Trophoblast cell (in vitro differentiated cells and primary cell): ENCODE measurements around the gene CDC42EP1.

Source experiments
- DNase-seq, 2 donors: peaks; one replicate each; pipeline ENCODE4 v3.0.0-alpha.2; 2016
- H2AFZ ChIP-seq: 2 replicates; pipeline ENCODE4 v1.6.1; 2013; ENCODE audit warnings: low read length, moderate library complexity, mild to moderate bottlenecking; ENCODE audit not compliant: insufficient read depth, poor library complexity
- H2AK5ac ChIP-seq: 2 replicates; pipeline ENCODE4 v1.6.1; 2013; ENCODE audit warnings: mild to moderate bottlenecking, low read length
- H2BK120ac ChIP-seq: 2 replicates; pipeline ENCODE4 v1.6.1; 2013; ENCODE audit warnings: low read length, mild to moderate bottlenecking, moderate library complexity; ENCODE audit not compliant: insufficient read depth, poor library complexity
- H2BK12ac ChIP-seq: 2 replicates; pipeline ENCODE4 v1.6.1; 2013; ENCODE audit warnings: mild to moderate bottlenecking, low read length, moderate library complexity
- H2BK5ac ChIP-seq: 2 replicates; pipeline ENCODE4 v1.6.1; 2013; ENCODE audit warnings: low read length, low read depth, moderate library complexity, mild to moderate bottlenecking; ENCODE audit not compliant: poor library complexity
- H3K14ac ChIP-seq: 2 replicates; pipeline ENCODE4 v1.6.1; 2013; ENCODE audit warnings: mild to moderate bottlenecking, low read length
- H3K18ac ChIP-seq: 2 replicates; pipeline ENCODE4 v1.6.1; 2013; ENCODE audit warnings: mild to moderate bottlenecking, low read length
- H3K23ac ChIP-seq: 2 replicates; pipeline ENCODE4 v1.6.1; 2013; ENCODE audit warnings: low read length
- H3K27ac ChIP-seq: 2 replicates; pipeline ENCODE4 v1.5.1; 2013; ENCODE audit warnings: low read depth, mild to moderate bottlenecking, inconsistent platforms, low read length, moderate library complexity
- H3K27me3 ChIP-seq: 2 replicates; pipeline ENCODE4 v1.6.1; 2013; ENCODE audit warnings: inconsistent platforms, mild to moderate bottlenecking, low read length, moderate library complexity; ENCODE audit not compliant: insufficient read depth
- H3K36me3 ChIP-seq, 2 experiments: 1 replicate in 1 of 2; 2 replicates in 1 of 2; pipeline ENCODE4 v1.6.1; 2013; ENCODE audit warnings: low read length in 2 of 2, mild to moderate bottlenecking in 2 of 2, moderate library complexity in 1 of 2; ENCODE audit not compliant: insufficient read depth in 2 of 2, control insufficient read depth in 1 of 2
- H3K4ac ChIP-seq: 2 replicates; pipeline ENCODE4 v1.6.1; 2013; ENCODE audit warnings: low read depth, mild to moderate bottlenecking, low read length, moderate library complexity
- H3K4me1 ChIP-seq, 2 experiments: 1 replicate in 1 of 2; 2 replicates in 1 of 2; pipeline ENCODE4 v1.6.1; 2013; ENCODE audit warnings: low read length in 2 of 2, mild to moderate bottlenecking in 2 of 2, moderate library complexity in 1 of 2; ENCODE audit not compliant: insufficient read depth in 2 of 2, control insufficient read depth in 1 of 2
- H3K4me2 ChIP-seq: 2 replicates; pipeline ENCODE4 v1.6.1; 2013; ENCODE audit warnings: inconsistent platforms, mild to moderate bottlenecking, low read length, moderate library complexity
- H3K4me3 ChIP-seq: 2 replicates; pipeline ENCODE4 v1.5.1; 2013; ENCODE audit warnings: mild to moderate bottlenecking, low read depth, low read length, inconsistent platforms
- H3K79me1 ChIP-seq: one replicate; pipeline ENCODE4 v1.6.1; 2013; ENCODE audit warnings: low read length
- H3K79me2 ChIP-seq: 2 replicates; pipeline ENCODE4 v1.6.1; 2013; ENCODE audit warnings: low read length, mild to moderate bottlenecking; ENCODE audit not compliant: control insufficient read depth, insufficient read depth, poor library complexity
- H3K9ac ChIP-seq: 2 replicates; pipeline ENCODE4 v1.6.1; 2013; ENCODE audit warnings: mild to moderate bottlenecking, low read length
- H3K9me3 ChIP-seq: 2 replicates; pipeline ENCODE4 v1.6.1; 2013; ENCODE audit warnings: low read depth, mild to moderate bottlenecking, control low read depth, inconsistent platforms, low read length; ENCODE audit not compliant: insufficient read depth
- H4K12ac ChIP-seq: 2 replicates; pipeline ENCODE4 v1.6.1; 2013; ENCODE audit warnings: low read depth, mild to moderate bottlenecking, low read length, moderate library complexity
- H4K8ac ChIP-seq: 2 replicates; pipeline ENCODE4 v1.6.1; 2013; ENCODE audit warnings: low read depth, mild to moderate bottlenecking, low read length, moderate library complexity
- H4K91ac ChIP-seq: one replicate; pipeline ENCODE4 v1.6.1; 2013; ENCODE audit warnings: low read depth, mild to moderate bottlenecking, low read length, moderate library complexity
- WGBS: extraction: QIAGEN DNeasy Blood & Tissue Kit; methylation state at CpG from one replicate; pipeline ENCODE4 v1.1.7; 2013; ENCODE audit warnings: missing lambda C conversion rate; ENCODE audit not compliant: insufficient read length, insufficient coverage; ENCODE audit errors: extremely low coverage; 5-methylcytosine and 5-hydroxymethylcytosine counted together

The CDC42EP1 gene

GRCh38 chr22:37520776-37521191, 39.5 kb upstream of the CDC42EP1 start:
- no peak overlapping the region for H2BK5ac ChIP-seq
- no peak overlapping the region for H2BK120ac ChIP-seq
- H4K8ac ChIP-seq: no peak overlapping the region
- H3K23ac ChIP-seq: no peak overlapping the region
- no peak overlapping the region for H3K4me3 ChIP-seq
- WGBS: no CpG with 5 or more reads among the region's 10 CpGs
- no peak overlapping the region for H3K18ac ChIP-seq
- H3K36me3 ChIP-seq: no peaks in the 10 kb centered on the region
- H3K9me3 ChIP-seq: peaks cover 6% of the 10 kb centered on the region
- no peak overlapping the region for H3K4ac ChIP-seq
- no peak overlapping the region for H4K12ac ChIP-seq
- H2AFZ ChIP-seq: no peak overlapping the region
- peaks cover 16% of the 10 kb centered on the region for H3K79me1 ChIP-seq
- peaks cover 11 to 17% of the 10 kb centered on the region in 2 experiments for H3K4me1 ChIP-seq
- H3K14ac ChIP-seq: no peak overlapping the region
- H2BK12ac ChIP-seq: no peak overlapping the region
- no peak overlapping the region for H3K27ac ChIP-seq
- no peak for DNase-seq
- H4K91ac ChIP-seq: no peak overlapping the region
- H3K4me2 ChIP-seq: no peak overlapping the region
- peaks cover 7% of the 10 kb centered on the region for H3K79me2 ChIP-seq
- peaks cover 3% of the 10 kb centered on the region for H3K27me3 ChIP-seq
- no peak overlapping the region for H2AK5ac ChIP-seq
- H3K9ac ChIP-seq: no peak overlapping the region

- no peak overlapping the region for H3K18ac ChIP-seq
- H3K4me3 ChIP-seq: no peak overlapping the region
- H4K12ac ChIP-seq: no peak overlapping the region
- no peak overlapping the region for H3K4me2 ChIP-seq
- no peak overlapping the region for H3K14ac ChIP-seq
- H3K9ac ChIP-seq: no peak overlapping the region
- peaks cover 16% of the 10 kb centered on the region for H3K79me1 ChIP-seq
- H3K27me3 ChIP-seq: peaks cover 3% of the 10 kb centered on the region
- no peak overlapping the region for H3K23ac ChIP-seq
- no peak for DNase-seq
- no peak overlapping the region for H3K4ac ChIP-seq
- H2AK5ac ChIP-seq: no peak overlapping the region
- peaks cover 11 to 17% of the 10 kb centered on the region in 2 experiments for H3K4me1 ChIP-seq
- no peak overlapping the region for H4K91ac ChIP-seq
- H4K8ac ChIP-seq: no peak overlapping the region
- H3K36me3 ChIP-seq: no peaks in the 10 kb centered on the region
- WGBS: no CpG with 5 or more reads among the region's 14 CpGs
- H2AFZ ChIP-seq: no peak overlapping the region
- no peak overlapping the region for H2BK120ac ChIP-seq
- H3K27ac ChIP-seq: no peak overlapping the region
- H3K9me3 ChIP-seq: peaks cover 6% of the 10 kb centered on the region
- H2BK5ac ChIP-seq: no peak overlapping the region
- H2BK12ac ChIP-seq: no peak overlapping the region
- H3K79me2 ChIP-seq: peaks cover 7% of the 10 kb centered on the region
Measured at GRCh38 chr22:37521236-37521739, 39.0 kb upstream of the CDC42EP1 start.

- H3K23ac ChIP-seq: no peak overlapping the region
- peaks cover 7% of the 10 kb centered on the region for H3K79me2 ChIP-seq
- H3K9ac ChIP-seq: no peak overlapping the region
- no peak overlapping the region for H3K14ac ChIP-seq
- WGBS: no CpG with 5 or more reads among the region's 6 CpGs
- H3K36me3 ChIP-seq: no peaks in the 10 kb centered on the region
- DNase-seq: no peak
- H3K9me3 ChIP-seq: peaks cover 6% of the 10 kb centered on the region
- no peak overlapping the region for H4K8ac ChIP-seq
- H3K79me1 ChIP-seq: peaks cover 16% of the 10 kb centered on the region
- H4K91ac ChIP-seq: no peak overlapping the region
- H3K27me3 ChIP-seq: peaks cover 3% of the 10 kb centered on the region
- H2AFZ ChIP-seq: no peak overlapping the region
- no peak overlapping the region for H3K4me2 ChIP-seq
- H3K4ac ChIP-seq: no peak overlapping the region
- no peak overlapping the region for H2AK5ac ChIP-seq
- H2BK120ac ChIP-seq: no peak overlapping the region
- H3K4me1 ChIP-seq: peaks cover 11 to 18% of the 10 kb centered on the region in 2 experiments
- no peak overlapping the region for H3K18ac ChIP-seq
- H3K27ac ChIP-seq: no peak overlapping the region
- H3K4me3 ChIP-seq: no peak overlapping the region
- H2BK12ac ChIP-seq: no peak overlapping the region
- H4K12ac ChIP-seq: no peak overlapping the region
- H2BK5ac ChIP-seq: no peak overlapping the region
Measured at GRCh38 chr22:37522482-37522881, 37.8 kb upstream of the CDC42EP1 start.

GRCh38 chr22:37525073-37525745, 35.1 kb upstream of the CDC42EP1 start:
- Histone ChIP-seq H3K23ac (no peak overlapping the region), H3K4me3 (no peak overlapping the region), H3K79me1 (peaks cover 6% of the 10 kb centered on the region), H3K18ac (peak overlapping the region; percentile 35), H2BK12ac (peak overlapping the region; percentile 74), H3K9ac (no peak overlapping the region), H3K4me1 (peaks cover 8 to 15% of the 10 kb centered on the region in 2 experiments), H3K4me2 (peak overlapping the region; percentile 49), H3K9me3 (peaks cover 2% of the 10 kb centered on the region), H3K79me2 (peaks cover 2% of the 10 kb centered on the region), H3K27ac (peak overlapping the region; percentile 9), H4K12ac (peak overlapping the region; percentile 28), H2BK5ac (no peak overlapping the region), H2BK120ac (peak overlapping the region; percentile 35), H2AFZ (no peak overlapping the region), H3K4ac (peak overlapping the region; percentile 29), H4K91ac (peak overlapping the region; percentile 77), H3K36me3 (no peaks in the 10 kb centered on the region), H3K27me3 (no peaks in the 10 kb centered on the region), H3K14ac (peak overlapping the region; percentile 68), H4K8ac (peak overlapping the region; percentile 73), H2AK5ac (peak overlapping the region; percentile 92)
- WGBS: no CpG with 5 or more reads among the region's 10 CpGs
- DNase-seq: peak; percentile 91 to 95
